T-helper 1 cell (primary cell): ENCODE results near the gene XRCC5.

Source experiments
- DNase-seq, 5 donors: peaks; one replicate each; pipeline ENCODE4 v3.0.0-alpha.2; 2012 to 2020

The XRCC5 gene

GRCh38 chr2:216235462-216235861, 126.3 kb downstream of the XRCC5 start:
- DNase-seq: no peak

- DNase-seq: no peak
Measured at GRCh38 chr2:216235896-216236295, 126.7 kb downstream of the XRCC5 start.

- DNase-seq: no peak
Measured at GRCh38 chr2:216236486-216236885, 127.3 kb downstream of the XRCC5 start.

GRCh38 chr2:216242365-216242764, 133.2 kb downstream of the XRCC5 start:
- DNase-seq: no peak

- no peak for DNase-seq
Measured at GRCh38 chr2:216243026-216243425, 133.9 kb downstream of the XRCC5 start.

- no peak for DNase-seq
Measured at GRCh38 chr2:216245391-216245975, 136.3 kb downstream of the XRCC5 start.

GRCh38 chr2:216246766-216247165, 137.6 kb downstream of the XRCC5 start:
- DNase-seq: no peak
